Measurements from ENCODE around the gene PIK3CD.

- TF ChIP-seq CTCF (IDR thresholded peaks at IDR 0.05; ENCODE audit: low read depth, low read length, poor library complexity, severe bottlenecking) (no peak), EZH2phosphoT487 (IDR thresholded peaks at IDR 0.05; ENCODE audit: borderline replicate concordance, low read length) (no peak)
These were observed 12.3 kb upstream of the PIK3CD start for GRCh38 chr1:9639227-9639626.
